ENCODE data around the gene EVI2B. TPM values are rescaled to one million over a fixed set of nuclear protein-coding genes. Genes with fewer than 3 reads are reported as not detected.

The EVI2B gene
- total RNA-seq, 1 donor, result 0.54 TPM

DNA sequence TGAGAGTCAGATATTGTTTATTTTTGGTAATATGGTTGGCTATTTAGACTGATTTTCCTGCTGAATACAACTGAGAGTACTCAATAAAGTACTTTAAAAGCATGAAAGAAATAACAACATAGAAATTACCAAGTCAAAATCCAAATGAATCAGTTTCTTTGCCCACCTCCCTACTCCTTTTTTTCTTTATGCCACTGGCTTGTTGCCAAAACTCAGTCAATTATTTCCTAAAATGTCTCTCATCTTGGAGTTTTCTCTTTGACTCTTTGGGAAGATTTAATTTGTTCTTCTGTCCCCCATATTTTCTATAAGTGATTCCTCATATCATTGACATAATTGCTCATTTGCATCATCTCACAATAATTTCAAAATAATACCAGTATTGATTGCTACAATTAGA lies 14.2 kb downstream of the EVI2B start:
- H3K4me3 ChIP-seq (ENCODE audit: low read depth, low read length), result no peak overlapping the region
- TF ChIP-seq, protein P1, sequence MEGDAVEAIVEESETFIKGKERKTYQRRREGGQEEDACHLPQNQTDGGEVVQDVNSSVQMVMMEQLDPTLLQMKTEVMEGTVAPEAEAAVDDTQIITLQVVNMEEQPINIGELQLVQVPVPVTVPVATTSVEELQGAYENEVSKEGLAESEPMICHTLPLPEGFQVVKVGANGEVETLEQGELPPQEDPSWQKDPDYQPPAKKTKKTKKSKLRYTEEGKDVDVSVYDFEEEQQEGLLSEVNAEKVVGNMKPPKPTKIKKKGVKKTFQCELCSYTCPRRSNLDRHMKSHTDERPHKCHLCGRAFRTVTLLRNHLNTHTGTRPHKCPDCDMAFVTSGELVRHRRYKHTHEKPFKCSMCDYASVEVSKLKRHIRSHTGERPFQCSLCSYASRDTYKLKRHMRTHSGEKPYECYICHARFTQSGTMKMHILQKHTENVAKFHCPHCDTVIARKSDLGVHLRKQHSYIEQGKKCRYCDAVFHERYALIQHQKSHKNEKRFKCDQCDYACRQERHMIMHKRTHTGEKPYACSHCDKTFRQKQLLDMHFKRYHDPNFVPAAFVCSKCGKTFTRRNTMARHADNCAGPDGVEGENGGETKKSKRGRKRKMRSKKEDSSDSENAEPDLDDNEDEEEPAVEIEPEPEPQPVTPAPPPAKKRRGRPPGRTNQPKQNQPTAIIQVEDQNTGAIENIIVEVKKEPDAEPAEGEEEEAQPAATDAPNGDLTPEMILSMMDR (IDR thresholded peaks at IDR 0.05; ENCODE audit: insufficient read depth, low read length), result no peak
- no peak for DNase-seq (ENCODE audit: low read depth)

DNA sequence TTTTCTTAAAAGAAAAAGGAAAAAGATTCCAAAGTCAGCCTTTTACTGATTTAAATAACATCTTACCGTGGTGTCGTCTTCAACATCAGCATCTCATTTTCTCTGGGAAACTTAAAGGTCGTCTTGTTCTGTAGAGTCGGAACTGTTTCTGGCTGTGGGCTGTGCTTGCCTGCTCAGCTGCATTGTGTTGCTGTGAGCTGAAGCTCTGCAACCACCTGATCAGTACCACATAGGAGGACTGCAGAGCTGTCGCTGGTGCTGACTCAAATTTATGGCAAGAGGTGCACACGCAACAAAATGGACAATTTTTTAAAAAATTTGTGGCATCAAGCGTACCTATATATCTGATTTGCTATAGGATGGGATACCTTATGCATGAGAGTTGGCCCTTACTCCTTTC lies 16.8 kb downstream of the EVI2B start, which contains the start of gene OMG:
Gene OMG, minus strand, starts transcription at position 150 of the 400 bp plus-strand sequence. CDS start 908 bp downstream, outside the sequence.
- TF ChIP-seq, protein P1 (IDR thresholded peaks at IDR 0.05; ENCODE audit: insufficient read depth, low read length), result no peak
- no peak within 1 kb of the TSS for H3K4me3 ChIP-seq (ENCODE audit: low read depth, low read length)

DNA sequence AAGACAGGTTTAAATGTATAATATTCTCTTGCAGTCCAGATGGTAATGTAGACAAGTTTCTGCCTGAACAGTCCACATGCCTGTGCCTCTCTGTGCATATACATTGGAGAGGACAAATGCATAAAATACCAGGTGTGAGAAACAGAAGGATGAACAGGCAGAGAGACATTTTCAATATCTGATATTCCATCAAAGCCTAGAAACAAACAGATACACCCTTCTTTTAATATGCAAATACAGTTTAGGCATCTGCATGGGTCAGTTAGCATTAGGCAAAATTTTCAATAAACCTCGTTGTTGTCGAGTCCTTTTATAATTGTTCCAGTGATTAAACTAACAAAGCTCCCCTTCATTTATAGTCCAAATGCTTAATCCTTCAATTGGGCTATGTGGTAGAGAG lies 17.7 kb downstream of the EVI2B start:
- TF ChIP-seq, protein P1 (IDR thresholded peaks at IDR 0.05; ENCODE audit: insufficient read depth, low read length), result no peak
- H3K4me3 ChIP-seq (ENCODE audit: low read depth, low read length), result no peak overlapping the region
- no peak for DNase-seq (ENCODE audit: low read depth)

More for the DNA sequence above, 16.8 kb downstream of the EVI2B start, which contains the start of gene OMG:
- DNase-seq (ENCODE audit: low read depth), result no peak

DNA sequence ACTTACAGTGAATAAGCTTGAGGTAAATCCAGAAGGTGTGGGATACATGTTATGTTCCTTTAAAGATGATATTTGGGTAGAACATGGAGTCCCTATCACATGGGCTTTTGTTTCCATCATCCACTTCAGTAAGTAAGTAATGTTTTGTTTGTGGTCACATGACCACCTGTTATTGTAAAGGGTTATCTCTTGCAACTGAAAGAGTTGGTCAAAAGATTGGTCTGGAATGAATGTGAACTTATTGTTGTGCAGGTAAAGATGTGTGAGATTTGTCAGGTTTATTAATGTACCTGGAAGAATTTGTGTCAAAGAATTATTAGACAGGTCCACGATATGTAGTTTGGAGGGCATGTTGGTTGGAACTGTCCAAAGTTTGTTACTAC lies 18.4 kb downstream of the EVI2B start:
- TF ChIP-seq, protein P1 (IDR thresholded peaks at IDR 0.05; ENCODE audit: insufficient read depth, low read length), result no peak
- H3K4me3 ChIP-seq (ENCODE audit: low read depth, low read length), result no peak overlapping the region
- DNase-seq (ENCODE audit: low read depth), result no peak

DNA sequence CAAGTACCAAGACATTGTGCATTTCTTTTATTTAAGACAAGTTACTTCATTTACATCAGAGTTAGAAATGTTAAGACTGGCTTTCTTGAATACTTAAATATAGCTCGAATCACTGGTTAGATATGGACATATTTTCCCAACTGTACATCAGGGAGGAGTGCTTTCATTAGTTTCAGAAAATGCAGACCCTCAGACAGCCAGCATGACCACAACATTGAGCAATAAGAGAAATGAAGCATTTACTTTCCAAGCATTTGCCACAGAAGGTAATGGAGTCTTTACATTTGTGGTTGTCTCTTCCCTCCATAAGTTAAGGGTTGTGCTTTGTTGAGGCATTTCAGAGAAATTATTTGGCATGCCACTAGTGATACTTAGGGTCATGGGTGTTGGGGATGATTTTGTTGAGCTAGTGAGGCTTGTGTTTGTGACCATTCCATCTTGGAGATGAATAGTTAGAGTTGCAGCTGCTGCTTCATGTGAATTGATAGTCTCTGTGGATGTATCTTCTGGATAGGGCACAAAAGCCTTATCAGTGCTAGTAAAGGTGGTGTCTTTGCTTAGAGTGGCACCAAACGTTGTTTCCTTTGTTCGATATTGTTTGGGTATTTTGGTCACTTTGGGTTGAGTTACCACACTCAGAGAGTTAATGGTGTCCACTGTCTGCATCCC lies 18.9 kb downstream of the EVI2B start:
- TF ChIP-seq, protein P1 (IDR thresholded peaks at IDR 0.05; ENCODE audit: insufficient read depth, low read length), result no peak
- peak; percentile 40 for DNase-seq (ENCODE audit: low read depth)
- H3K4me3 ChIP-seq (ENCODE audit: low read depth, low read length), result no peak overlapping the region

DNA sequence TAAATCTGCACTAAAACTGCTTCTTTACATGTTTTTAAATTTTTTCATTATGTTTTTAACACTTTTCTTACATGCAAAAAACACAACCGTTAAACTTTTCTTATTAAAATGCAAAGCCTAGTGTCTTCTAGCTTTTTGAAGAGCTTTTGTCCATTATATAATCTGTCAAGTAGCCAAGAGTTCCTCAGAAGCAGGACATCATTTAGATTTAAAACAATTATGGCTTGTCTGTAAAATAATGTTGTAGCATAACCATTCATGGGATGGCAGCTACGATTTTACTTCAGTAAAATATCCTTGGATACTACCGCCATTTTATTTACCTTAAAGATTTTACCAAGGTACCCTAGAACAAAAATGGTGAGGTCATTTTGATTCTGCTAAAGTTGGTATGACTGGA lies 19.6 kb downstream of the EVI2B start:
- DNase-seq (ENCODE audit: low read depth), result no peak
- H3K4me3 ChIP-seq (ENCODE audit: low read depth, low read length), result no peak overlapping the region
- TF ChIP-seq, protein P1 (IDR thresholded peaks at IDR 0.05; ENCODE audit: insufficient read depth, low read length), result no peak

DNA sequence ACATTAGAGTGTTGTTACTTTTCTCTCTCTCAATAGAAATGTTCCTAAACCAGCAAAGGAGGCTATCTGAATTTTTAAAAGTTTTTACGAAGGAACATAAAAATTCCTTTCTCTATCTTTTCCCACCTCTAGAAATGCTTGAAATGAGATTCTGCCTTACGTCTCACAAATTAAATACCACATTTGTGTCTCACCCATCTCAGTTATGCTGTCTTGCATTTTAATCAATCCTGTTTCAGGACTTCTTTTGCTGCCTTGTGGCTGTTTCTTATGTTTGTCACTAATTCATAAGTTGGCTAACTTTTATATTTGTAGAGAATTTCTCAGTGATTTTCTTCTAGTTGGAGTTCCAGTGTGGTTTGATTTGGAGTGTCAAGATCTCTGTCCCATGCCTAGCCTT lies 20.3 kb downstream of the EVI2B start:
- TF ChIP-seq, protein P1 (IDR thresholded peaks at IDR 0.05; ENCODE audit: insufficient read depth, low read length), result no peak
- DNase-seq (ENCODE audit: low read depth), result no peak
- H3K4me3 ChIP-seq (ENCODE audit: low read depth, low read length), result no peak overlapping the region

Data from fibroblast of the aortic adventitia (primary cell).